GM12874 (cell line): ENCODE results near the gene ACTN1.

Experiments
- CTCF ChIP-seq: IDR thresholded peaks from 2 replicates; pipeline ENCODE4 v1.5.1; 2011; ENCODE audit warnings: low read depth, mild to moderate bottlenecking, control low read depth, low read length, moderate library complexity; ENCODE audit not compliant: insufficient read depth

ACTN1 gene

DNA sequence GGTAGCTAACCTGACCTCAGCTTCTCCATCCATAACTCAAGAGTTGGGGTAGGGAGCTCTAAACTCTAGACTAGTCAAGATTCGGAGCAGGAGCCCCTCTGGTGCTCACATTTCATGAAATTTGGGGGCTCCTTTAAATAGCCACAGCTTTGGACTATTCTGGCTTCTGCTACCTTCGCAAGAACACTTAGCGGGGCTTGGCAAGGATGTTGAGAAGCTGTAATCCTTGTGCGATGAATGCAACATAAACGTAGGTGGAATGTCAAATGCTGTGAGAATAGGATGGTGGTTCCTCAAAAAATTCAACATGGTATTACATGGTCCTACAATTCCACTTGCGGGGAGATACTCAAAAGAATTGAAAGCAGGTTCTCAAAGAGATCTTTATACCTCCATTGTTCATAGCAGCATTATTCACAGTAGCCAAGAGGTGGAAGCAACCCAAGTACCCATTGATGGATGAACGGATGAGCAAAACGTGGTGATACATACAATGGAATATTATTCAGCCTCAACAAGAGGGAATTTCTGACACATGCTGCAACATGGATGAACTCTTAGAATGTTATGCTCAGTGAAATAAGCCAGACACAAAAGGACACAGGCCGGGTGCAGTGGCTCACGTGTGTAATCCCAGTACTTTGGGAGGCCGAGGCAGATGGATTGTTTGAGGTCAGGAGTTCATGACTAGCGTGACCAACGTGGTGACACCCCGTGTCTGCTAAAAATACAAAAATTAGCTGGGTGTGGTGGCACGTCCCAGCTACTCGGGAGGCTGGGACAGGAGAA is 73.8 kb downstream of the ACTN1 start:
- TF ChIP-seq CTCF: no peak

DNA sequence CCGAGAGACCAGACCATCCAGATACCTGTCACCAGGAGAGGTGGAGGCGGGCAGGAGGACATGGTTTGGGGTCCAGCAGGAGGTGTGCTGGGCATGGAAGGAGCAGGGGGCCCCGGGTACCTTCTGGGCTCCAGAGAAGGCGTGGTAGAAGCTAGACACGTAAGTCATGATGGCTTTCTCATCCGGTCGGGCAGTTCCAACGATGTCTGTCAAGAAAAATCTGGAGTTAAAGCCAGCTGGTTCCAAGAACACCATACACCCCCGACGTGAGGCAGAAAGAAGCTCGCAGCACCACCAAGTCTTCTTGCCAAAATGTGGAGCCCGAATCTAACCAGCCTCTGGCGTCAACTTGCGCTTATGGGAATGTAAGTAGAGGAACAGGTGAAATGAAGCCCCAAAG is 76.7 kb downstream of the ACTN1 start:
- TF ChIP-seq CTCF: no peak

DNA sequence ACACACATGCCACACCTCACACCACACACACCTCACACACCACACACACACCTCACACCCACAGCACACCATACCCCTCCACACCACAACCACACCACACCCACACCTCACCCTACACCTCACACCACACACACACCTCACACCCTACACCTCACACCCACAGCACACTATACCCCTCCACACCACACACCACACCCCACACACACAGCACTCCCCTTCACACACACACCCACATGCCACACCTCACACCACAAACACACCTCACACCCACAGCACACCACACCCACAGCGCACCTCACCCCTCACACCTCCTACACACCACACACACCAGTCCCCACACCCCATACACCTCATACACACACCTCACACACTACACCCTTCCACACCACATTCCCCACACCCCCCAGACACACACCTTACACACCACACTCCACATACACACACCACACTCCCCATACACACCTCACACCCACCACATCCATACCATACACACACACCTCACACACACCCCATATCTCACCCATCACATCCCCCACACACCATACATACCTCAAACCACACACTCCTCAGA is 80.0 kb downstream of the ACTN1 start:
- TF ChIP-seq CTCF: no peak

- TF ChIP-seq CTCF: no peak
Measured at GRCh38 chr14:68898248-68899032, 80.7 kb downstream of the ACTN1 start.

DNA sequence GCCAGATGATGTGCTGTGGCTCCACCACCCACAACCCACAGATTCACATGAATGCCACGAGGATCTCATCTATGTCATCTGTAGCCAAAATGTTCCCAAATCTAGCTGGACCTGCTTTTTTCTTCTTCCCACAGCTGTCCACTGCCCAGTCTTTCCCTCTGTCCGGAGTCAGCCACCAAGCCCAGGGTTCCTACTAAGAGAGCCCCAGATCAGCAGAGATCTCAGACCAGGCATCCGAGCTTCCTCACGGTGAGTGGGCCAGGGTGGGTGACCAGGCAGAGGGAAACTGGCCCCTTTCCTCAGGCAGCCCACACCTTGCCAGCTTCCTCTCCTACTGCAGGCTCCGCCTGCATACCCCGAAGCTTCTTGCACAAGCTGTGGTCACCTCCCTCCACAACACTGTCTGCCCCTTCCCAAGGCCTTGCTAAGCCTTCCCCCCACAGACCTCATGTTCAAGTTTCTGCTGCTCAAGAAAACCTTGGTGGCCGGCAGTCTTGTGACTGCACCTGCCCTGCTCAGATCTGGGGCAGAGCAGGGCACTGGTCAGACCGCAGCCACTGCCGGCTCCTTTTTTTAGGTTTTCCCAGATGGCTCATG is 81.4 kb downstream of the ACTN1 start:
- no peak for TF ChIP-seq CTCF

DNA sequence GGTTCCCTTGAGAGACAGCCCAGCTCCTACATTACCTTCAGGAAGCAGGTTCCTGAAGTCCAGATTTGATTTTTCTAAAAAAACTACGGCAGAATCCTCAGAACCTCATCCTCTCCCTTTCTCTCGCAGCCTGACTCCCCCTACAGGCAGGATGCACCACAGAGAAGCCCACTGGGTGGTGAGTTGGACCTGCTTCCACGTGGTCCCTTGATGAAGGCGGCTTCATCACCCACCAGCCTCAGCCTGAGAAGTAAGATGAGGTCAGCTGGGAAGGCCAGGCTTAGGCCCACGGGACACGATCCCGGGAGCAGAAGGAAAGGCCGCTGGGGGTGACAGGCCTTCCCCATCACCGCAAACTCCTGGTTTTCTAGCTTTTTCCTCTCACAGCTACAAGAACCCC is 83.0 kb downstream of the ACTN1 start:
- TF ChIP-seq CTCF: peak; percentile 39; the same call in 1 of the 2 replicates
